Peyer's patch (tissue), 4 donors: ENCODE data around the gene MIGA2. TPM values are rescaled to one million over a fixed set of nuclear protein-coding genes. Genes with fewer than 3 reads are reported as not detected.

Source experiments
- DNase-seq, 3 donors: peaks; one replicate each; pipeline ENCODE4 v3.0.0-alpha.2; 2017 to 2019
- H3K27ac ChIP-seq, 4 donors: fragments of 200-600 bp; sonication (generic); one replicate each; pipeline ENCODE4 v1.5.1; 2016 to 2019
- H3K27me3 ChIP-seq, 2 donors: fragments of 200-600 bp; sonication (generic); one replicate each; pipeline ENCODE4 v1.5.1; 2019
- H3K36me3 ChIP-seq, 3 donors: fragments of 200-600 bp; sonication (generic); one replicate each; pipeline ENCODE4 v1.5.1; 2016 to 2019
- H3K4me1 ChIP-seq, 4 donors: fragments of 200-600 bp; sonication (generic); one replicate each; pipeline ENCODE4 v1.5.1; 2016 to 2019
- H3K4me3 ChIP-seq, 4 donors: fragments of 200-600 bp; sonication (generic); 1 replicate in 3 of 4; 2 replicates in 1 of 4; pipeline ENCODE4 v1.5.1; 2016 to 2019; ENCODE audit warnings: mild to moderate bottlenecking in 1 of 4
- H3K9me3 ChIP-seq, 4 donors: fragments of 200-600 bp; sonication (generic); one replicate each; pipeline ENCODE4 v1.5.1; 2016 to 2019; ENCODE audit warnings: mild to moderate bottlenecking in 1 of 4
- CTCF ChIP-seq, 6 experiments: fragments of 450-650 bp in 4 of 6; fragments of 200-600 bp in 2 of 6; sonication (generic) in 1 of 6; IDR thresholded peaks; one replicate each; pipeline ENCODE4 v1.5.1; 2017 to 2019; ENCODE audit warnings: antibody characterized with exemption in 6 of 6, mild to moderate bottlenecking in 3 of 6, moderate library complexity in 1 of 6
- POLR2A ChIP-seq, 2 donors: fragments of 450-650 bp; IDR thresholded peaks; one replicate each; pipeline ENCODE4 v1.5.1; 2017; ENCODE audit warnings: antibody characterized with exemption in 2 of 2, mild to moderate bottlenecking in 2 of 2, moderate library complexity in 2 of 2
- total RNA-seq, 4 donors: library from RNA; depleted of rRNA; stranded (reverse); fragments of >200 nt; gene quantifications; one replicate each; pipeline ENCODE4 v1.1.0, GENCODE V29; 2016

MIGA2 gene
- total RNA-seq, 4 donors from 2014 or later, result 68.5 to 174 (median 125) TPM

DNA sequence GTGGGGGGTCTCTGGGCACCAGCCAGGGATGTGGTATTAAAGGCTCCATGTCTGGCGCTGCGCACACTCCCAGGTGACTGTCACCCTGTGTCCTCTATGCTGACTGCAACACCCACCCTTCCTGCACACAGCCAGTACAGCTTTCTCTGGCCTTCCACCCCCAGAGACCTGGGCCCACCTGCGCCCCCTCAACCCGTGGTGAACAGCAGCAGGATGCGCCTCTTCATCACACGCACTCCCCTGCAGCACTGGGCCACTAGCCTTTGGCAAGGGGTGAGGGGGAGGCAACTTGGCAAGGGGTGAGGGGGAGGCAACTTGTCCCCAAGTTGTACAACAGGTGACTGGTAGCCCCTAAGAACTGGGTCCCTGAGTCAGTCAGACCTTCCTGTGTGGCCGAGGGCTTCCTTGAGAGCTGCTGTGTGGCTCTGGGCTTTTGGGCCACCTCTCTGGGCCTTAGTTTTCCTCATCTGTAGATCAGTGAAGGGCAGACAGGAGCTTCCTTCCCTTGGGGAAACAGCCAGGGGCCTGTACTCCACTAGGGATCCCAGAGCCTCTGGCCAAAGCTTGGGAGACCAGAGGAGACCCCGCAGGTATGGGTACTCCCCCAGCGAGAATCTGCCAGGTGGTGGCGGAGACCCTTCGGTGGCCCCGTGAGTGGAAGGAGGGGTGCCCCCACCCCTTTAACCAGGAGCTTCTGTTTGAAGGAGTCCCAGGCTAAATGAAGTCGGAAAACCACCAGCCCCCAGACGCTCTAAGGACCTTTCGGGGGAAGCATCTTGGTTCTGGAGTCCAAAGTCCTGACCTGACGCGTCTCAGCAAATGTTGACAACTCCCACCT lies 69.7 kb downstream of the MIGA2 start:
- peaks cover 0 to 35% (median 0%) of the 10 kb centered on the region in 3 donors for H3K36me3 ChIP-seq
- no peak overlapping the region for H3K27ac ChIP-seq
- no peaks in the 10 kb centered on the region for H3K27me3 ChIP-seq
- no peak for DNase-seq
- no peaks in the 10 kb centered on the region for H3K9me3 ChIP-seq
- TF ChIP-seq POLR2A (IDR thresholded peaks at IDR 0.05) (no peak), CTCF (IDR thresholded peaks at IDR 0.05) (no peak)
- peaks cover 0 to 20% (median 6%) of the 10 kb centered on the region in 4 donors for H3K4me1 ChIP-seq
- no peak overlapping the region for H3K4me3 ChIP-seq

GRCh38 chr9:129107651-129108050 lies 71.2 kb downstream of the MIGA2 start:
- no peak overlapping the region for H3K27ac ChIP-seq

DNA sequence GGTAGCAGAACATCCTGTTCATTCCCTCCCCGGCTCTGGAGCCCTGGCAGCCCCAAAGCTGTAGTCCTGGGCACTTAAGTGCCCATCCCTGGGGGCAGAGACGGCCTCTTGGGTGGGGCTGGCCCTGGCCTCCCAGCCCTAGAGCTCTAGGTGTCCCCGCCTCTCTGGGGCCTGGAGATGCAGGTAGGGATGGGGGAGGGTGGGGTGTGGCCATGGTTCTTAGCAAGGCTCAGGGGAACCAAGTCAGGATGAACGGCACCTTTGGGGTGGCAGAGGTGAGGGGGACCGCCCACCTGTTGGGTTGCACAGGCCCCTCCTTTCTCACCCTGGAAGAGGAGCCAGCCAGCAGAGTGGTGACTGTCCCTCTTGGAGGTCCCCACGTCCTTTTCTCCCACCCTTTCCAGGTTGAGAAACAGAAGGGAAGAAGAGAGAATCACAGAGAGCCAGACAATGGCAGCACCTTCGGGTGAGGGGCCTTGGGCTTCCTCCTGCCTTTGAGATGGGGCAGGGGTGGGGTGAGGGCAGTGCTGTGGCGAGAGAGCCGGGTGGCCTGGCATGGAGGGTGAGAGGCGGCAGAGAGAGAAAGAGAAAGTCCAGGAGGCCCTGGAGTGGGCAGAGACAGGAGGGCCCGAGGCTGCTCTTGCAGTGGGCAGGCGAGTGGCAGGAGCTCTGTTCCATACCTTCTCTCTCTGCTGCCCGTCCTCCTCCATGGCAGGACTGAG lies 71.8 kb downstream of the MIGA2 start:
- H3K27ac ChIP-seq, result peak overlapping the region in 1 of 4 donors; percentile 9
- DNase-seq, result no peak
- no peaks in the 10 kb centered on the region for H3K27me3 ChIP-seq
- H3K4me3 ChIP-seq, result peak overlapping the region in 1 of 4 donors; percentile 99
- H3K9me3 ChIP-seq, result no peaks in the 10 kb centered on the region
- peaks cover 0 to 24% (median 0%) of the 10 kb centered on the region in 3 donors for H3K36me3 ChIP-seq
- peaks cover 0 to 29% (median 9%) of the 10 kb centered on the region in 4 donors for H3K4me1 ChIP-seq
- TF ChIP-seq POLR2A (IDR thresholded peaks at IDR 0.05) (no peak), CTCF (IDR thresholded peaks at IDR 0.05) (no peak)

More at GRCh38 chr9:129107651-129108050, 71.2 kb downstream of the MIGA2 start:
- Histone ChIP-seq H3K4me3 (no peak overlapping the region), H3K4me1 (peaks cover 0 to 28% (median 9%) of the 10 kb centered on the region in 4 donors), H3K36me3 (peaks cover 0 to 24% (median 0%) of the 10 kb centered on the region in 3 donors), H3K27me3 (no peaks in the 10 kb centered on the region), H3K9me3 (no peaks in the 10 kb centered on the region)
- TF ChIP-seq POLR2A (IDR thresholded peaks at IDR 0.05) (no peak), CTCF (IDR thresholded peaks at IDR 0.05) (no peak)
- no peak for DNase-seq

DNA sequence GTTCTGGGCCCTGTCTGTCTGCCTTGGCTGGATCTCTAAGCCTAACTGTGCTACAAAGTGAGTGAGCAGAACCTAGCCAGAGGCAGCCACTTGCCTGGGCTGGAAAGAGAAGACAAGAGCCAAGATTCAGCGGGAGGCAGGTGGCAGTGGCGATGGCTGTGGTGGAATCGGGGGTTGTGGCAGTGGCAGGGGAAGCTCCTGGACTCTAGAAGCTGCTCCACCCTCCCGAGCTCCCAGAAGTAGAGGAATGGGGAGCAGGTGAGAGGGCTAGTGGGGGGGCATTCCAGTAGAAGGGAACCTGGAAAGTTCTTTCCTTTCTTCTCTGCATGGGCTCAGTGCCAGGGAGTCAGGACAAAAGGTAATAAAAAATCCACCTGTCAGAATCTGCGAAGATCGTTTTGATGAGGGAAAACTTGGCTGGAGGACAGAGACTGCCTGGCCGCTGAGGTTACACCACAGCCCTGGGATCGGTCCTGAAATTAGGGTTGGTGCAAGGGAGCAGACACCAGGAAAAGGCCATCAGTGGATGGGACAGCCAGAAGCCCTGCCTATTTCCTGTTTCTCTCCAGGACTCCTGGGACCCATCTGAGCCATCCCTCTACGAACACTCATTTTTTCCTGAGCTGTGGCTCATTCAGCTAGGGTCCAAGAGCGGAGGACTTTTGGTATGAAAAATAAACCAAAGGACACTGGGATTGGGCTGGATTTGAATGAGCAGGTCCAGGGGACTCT lies 72.5 kb downstream of the MIGA2 start:
- TF ChIP-seq POLR2A (IDR thresholded peaks at IDR 0.05) (no peak), CTCF (IDR thresholded peaks at IDR 0.05) (no peak)
- Histone ChIP-seq H3K27ac (peak overlapping the region in 2 of 4 donors; percentile 35 to 97), H3K4me3 (peak overlapping the region in 3 of 4 donors; percentile 90 to 99 (median 91)), H3K36me3 (peaks cover 0 to 24% (median 0%) of the 10 kb centered on the region in 3 donors), H3K27me3 (no peaks in the 10 kb centered on the region), H3K9me3 (no peaks in the 10 kb centered on the region), H3K4me1 (peaks cover 0 to 35% (median 9%) of the 10 kb centered on the region in 4 donors)
- DNase-seq, result peak in 2 of 3 donors; percentile 56 to 57

- Histone ChIP-seq H3K27ac (peak overlapping the region in 2 of 4 donors; percentile 97 to 99), H3K9me3 (no peaks in the 10 kb centered on the region), H3K36me3 (peaks cover 0 to 24% (median 0%) of the 10 kb centered on the region in 3 donors), H3K27me3 (no peaks in the 10 kb centered on the region), H3K4me3 (peak overlapping the region; percentile 70 to 99 (median 90)), H3K4me1 (peaks cover 0 to 40% (median 9%) of the 10 kb centered on the region in 4 donors)
- peak in 1 of 3 donors; percentile 71 for DNase-seq
- no peak for TF ChIP-seq POLR2A (IDR thresholded peaks at IDR 0.05)
- TF ChIP-seq CTCF (IDR thresholded peaks at IDR 0.05), result peak in 1 of 6 experiments; percentile 24
These were observed 73.1 kb downstream of the MIGA2 start for GRCh38 chr9:129109537-129109903.
